Left ventricle myocardium inferior (tissue), 1 donor: ENCODE results near the gene PITRM1. TPM values are rescaled to one million over a fixed set of nuclear protein-coding genes. Genes with fewer than 3 reads are reported as not detected.

Source experiments
- DNase-seq: peaks from one replicate; pipeline ENCODE4 v3.0.0-alpha.2; 2020
- H3K27ac ChIP-seq: fragments of 200-600 bp; replicated peaks from 2 replicates; pipeline ENCODE4 v1.8.0; 2021
- H3K27me3 ChIP-seq: fragments of 200-600 bp; 2 replicates; pipeline ENCODE4 v1.8.0; 2021; ENCODE audit warnings: low read depth
- H3K36me3 ChIP-seq: fragments of 200-600 bp; 2 replicates; pipeline ENCODE4 v1.8.0; 2021
- H3K4me1 ChIP-seq: fragments of 200-600 bp; 2 replicates; pipeline ENCODE4 v1.8.0; 2021
- H3K4me3 ChIP-seq: fragments of 200-600 bp; 2 replicates; pipeline ENCODE4 v1.8.0; 2021; ENCODE audit warnings: mild to moderate bottlenecking, moderate library complexity
- H3K9me3 ChIP-seq: fragments of 200-600 bp; replicated peaks from 2 replicates; pipeline ENCODE4 v1.8.0; 2021
- CTCF ChIP-seq: fragments of 200-600 bp; IDR thresholded peaks from 2 replicates; pipeline ENCODE4 v1.8.0; 2021; ENCODE audit warnings: antibody characterized with exemption, mild to moderate bottlenecking, borderline replicate concordance
- intact Hi-C: fragments of 100-400 bp; cut with micrococcal nuclease; formaldehyde crosslinking; loops from one replicate; pipeline ENCODE4 v1.11.0; 2022
- total RNA-seq: library from RNA; stranded (reverse); fragmentation: NEBNext Ultra II Directional; extraction: Animal tissue kit (Norgen Biotek cat#: 25700); gene quantifications from one replicate; pipeline ENCODE4 v1.2.1, GENCODE V29; 2021
- donor health status: DM: no; HTN: yes; CAD: no; lungs with severe emphysema.

The PITRM1 gene
- total RNA-seq, 1 donor from 2014 or later = 91.4 TPM

- intact Hi-C loops = no loop called here
- H3K27ac ChIP-seq = no peak overlapping the region
- H3K36me3 ChIP-seq = no peaks in the 10 kb centered on the region
- no peaks in the 10 kb centered on the region for H3K4me1 ChIP-seq
- no peaks in the 10 kb centered on the region for H3K27me3 ChIP-seq
- H3K4me3 ChIP-seq = no peak overlapping the region
- H3K9me3 ChIP-seq = no peaks in the 10 kb centered on the region
- no peak for TF ChIP-seq CTCF
- no peak for DNase-seq
These were observed 45.3 kb upstream of the PITRM1 start for GRCh38 chr10:3217853-3218252.

GRCh38 chr10:3217301-3217700, 44.7 kb upstream of the PITRM1 start:
- no peaks in the 10 kb centered on the region for H3K4me1 ChIP-seq
- no peak overlapping the region for H3K4me3 ChIP-seq
- no peak for DNase-seq
- TF ChIP-seq CTCF = no peak
- no peak overlapping the region for H3K27ac ChIP-seq
- no peaks in the 10 kb centered on the region for H3K36me3 ChIP-seq
- H3K27me3 ChIP-seq = no peaks in the 10 kb centered on the region
- intact Hi-C loops = no loop called here
- no peaks in the 10 kb centered on the region for H3K9me3 ChIP-seq

- no peak overlapping the region for H3K27ac ChIP-seq
- H3K27me3 ChIP-seq = no peaks in the 10 kb centered on the region
- H3K4me1 ChIP-seq = no peaks in the 10 kb centered on the region
- H3K9me3 ChIP-seq = no peaks in the 10 kb centered on the region
- H3K36me3 ChIP-seq = no peaks in the 10 kb centered on the region
- TF ChIP-seq CTCF = no peak
- DNase-seq = no peak
- H3K4me3 ChIP-seq = no peak overlapping the region
- intact Hi-C loops = no loop called here
These were observed 42.7 kb upstream of the PITRM1 start for GRCh38 chr10:3215153-3215775.

GRCh38 chr10:3213758-3214515, 41.4 kb upstream of the PITRM1 start:
- intact Hi-C loops = no loop called here

GRCh38 chr10:3213208-3213607, 40.6 kb upstream of the PITRM1 start:
- peak; percentile 38 for DNase-seq
- Histone ChIP-seq H3K36me3 (no peaks in the 10 kb centered on the region), H3K4me3 (no peak overlapping the region), H3K27me3 (peaks cover 4% of the 10 kb centered on the region), H3K4me1 (no peaks in the 10 kb centered on the region), H3K9me3 (no peaks in the 10 kb centered on the region), H3K27ac (no peak overlapping the region)
- no peak for TF ChIP-seq CTCF
- intact Hi-C loops = no loop called here

More at GRCh38 chr10:3213758-3214515, 41.4 kb upstream of the PITRM1 start:
- Histone ChIP-seq H3K27ac (no peak overlapping the region), H3K36me3 (no peaks in the 10 kb centered on the region), H3K27me3 (no peaks in the 10 kb centered on the region), H3K4me1 (no peaks in the 10 kb centered on the region), H3K9me3 (no peaks in the 10 kb centered on the region), H3K4me3 (no peak overlapping the region)
- no peak for DNase-seq
- TF ChIP-seq CTCF = no peak
